Hypothalamus (tissue), 51 donors: ENCODE results near the gene RTP1.
"Not testable (repeated sequence)": the region's sequence is repeated elsewhere in the genome, so short reads cannot be mapped to it uniquely, and the experiment has no call there.

ENCODE experiments used
- DNase-seq, 51 donors: peaks; one replicate each; lab custom pipeline; 2025; lab: John Stamatoyannopoulos, UW

The RTP1 gene

GRCh38 chr3:187237741-187238140 is 40.5 kb downstream of the RTP1 start:
- DNase-seq: no peak

GRCh38 chr3:187238239-187238638 is 41.0 kb downstream of the RTP1 start:
- no peak for DNase-seq

DNA sequence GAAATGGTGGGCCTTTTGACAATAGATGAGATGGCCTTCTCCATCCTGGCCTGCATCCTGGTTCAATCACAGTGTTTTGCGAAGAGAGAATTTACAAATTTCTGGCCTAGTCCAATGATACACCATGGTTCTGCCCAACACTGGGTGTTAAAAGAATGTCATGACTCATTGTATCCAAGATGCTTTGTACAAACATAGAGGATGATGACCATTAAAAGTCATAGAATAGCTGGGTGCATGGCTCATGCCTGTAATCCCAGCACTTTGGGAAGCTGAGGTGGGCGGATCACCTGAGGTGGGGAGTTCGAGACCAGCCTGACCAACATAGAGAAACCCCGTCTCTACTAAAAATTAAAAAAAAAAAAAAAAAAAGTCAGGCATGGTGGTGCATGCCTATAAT is 41.5 kb downstream of the RTP1 start:
- DNase-seq: not testable (repeated sequence)

DNA sequence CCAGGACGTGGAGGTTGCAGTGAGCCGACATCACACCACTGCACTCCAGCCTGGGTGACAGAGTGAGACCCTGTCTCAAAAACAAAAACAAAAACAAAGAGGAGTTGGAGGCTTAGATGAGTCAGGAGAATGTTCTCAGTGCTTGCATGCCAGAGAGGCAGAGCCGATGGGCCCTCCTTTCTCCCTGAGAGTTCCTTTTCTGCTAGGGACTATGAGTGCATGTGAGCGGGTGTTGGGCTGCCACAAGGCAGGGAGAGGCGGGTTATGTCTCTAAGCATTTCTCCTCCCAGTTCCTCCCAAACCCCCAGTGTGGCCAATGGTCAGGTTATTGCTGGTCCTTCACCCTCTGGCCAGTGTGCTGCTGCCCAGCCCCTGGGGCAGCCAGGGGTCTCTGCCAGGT is 45.1 kb downstream of the RTP1 start:
- no peak for DNase-seq

DNA sequence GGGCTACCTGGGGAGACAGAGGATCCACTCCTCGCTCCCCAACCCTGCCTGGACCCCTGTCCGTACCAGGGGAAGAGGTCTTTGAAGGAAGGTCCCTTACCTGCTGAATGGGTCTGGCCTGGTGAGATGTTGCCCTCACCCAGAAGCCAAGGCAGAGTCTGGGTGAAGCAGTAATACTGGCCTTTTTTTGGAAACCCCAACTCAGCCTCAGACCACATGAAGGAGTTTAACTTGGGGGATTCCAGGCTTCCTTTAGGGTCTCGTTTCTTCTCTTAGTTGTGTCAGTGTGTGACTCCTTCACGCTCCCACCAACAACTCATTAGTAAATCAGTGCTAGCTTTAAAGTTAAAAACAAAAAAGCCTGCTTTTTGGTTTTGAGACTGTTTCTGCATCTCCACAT is 45.6 kb downstream of the RTP1 start:
- no peak for DNase-seq

DNA sequence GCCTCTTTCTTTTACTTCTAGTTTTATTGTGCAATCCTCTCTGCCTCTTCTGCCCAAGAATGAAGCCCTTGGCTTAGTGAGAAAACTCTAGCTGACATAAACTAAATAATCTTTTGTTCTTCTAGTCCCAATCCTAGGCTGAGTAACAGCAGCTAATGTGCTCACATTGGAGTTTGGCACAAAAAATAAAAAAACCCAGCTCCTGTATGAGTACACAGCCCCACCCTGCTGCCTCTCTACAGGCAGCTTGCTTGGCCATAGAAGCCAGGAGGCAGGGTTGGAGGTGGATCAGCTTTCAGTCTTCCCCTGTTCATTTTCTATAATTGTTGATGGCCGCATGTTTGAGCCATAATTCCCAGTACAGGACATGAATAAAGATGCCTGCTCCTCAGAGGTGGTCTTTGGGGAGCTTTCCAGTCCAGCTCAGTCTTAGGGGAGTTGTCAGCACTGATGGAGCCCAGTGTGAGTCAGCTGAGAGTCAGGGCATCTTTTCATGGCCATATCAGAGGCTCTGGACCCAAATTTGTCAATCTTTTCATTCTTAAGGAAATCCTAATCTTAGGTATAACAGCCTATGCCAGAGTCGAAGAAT is 46.7 kb downstream of the RTP1 start:
- no peak for DNase-seq

GRCh38 chr3:187247398-187247797 is 50.1 kb downstream of the RTP1 start:
- no peak for DNase-seq
